CD4-positive, alpha-beta T cell (primary cell): ENCODE results near the gene RAB41. TPM values are rescaled to one million over a fixed set of nuclear protein-coding genes. Genes with fewer than 3 reads are reported as not detected.
"Not testable (repeated sequence)": the region's sequence is repeated elsewhere in the genome, so short reads cannot be mapped to it uniquely, and the experiment has no call there.

Source experiments
- ATAC-seq: fragments of 200-7000 bp; cut with Tn5 transposase; one replicate; pipeline ENCODE4 v1.10.0; 2022; ENCODE audit warnings: mild to moderate bottlenecking; ENCODE audit not compliant: poor library complexity
- CTCF ChIA-PET: fragments of 350-600 bp; sonication (Branson Sonifier 250); formaldehyde crosslinking; loops from one replicate; lab custom pipeline; 2021; ENCODE audit warnings: antibody characterized with exemption, inconsistent platforms; lab: Charles Lee
- POLR2A ChIA-PET: fragments of 350-600 bp; sonication (Branson Sonifier 250); formaldehyde crosslinking; loops from one replicate; lab custom pipeline; 2021; ENCODE audit warnings: antibody characterized with exemption, inconsistent platforms; lab: Charles Lee
- DNase-seq, 14 experiments: peaks; one replicate each; pipeline ENCODE4 v3.0.0-alpha.2; 2013 to 2020; ENCODE audit warnings: mixed read lengths in 2 of 14
- H3K27ac ChIP-seq, 2 donors: one replicate each; pipeline versions ENCODE4 v1.5.1 to v1.7.0; 2013; ENCODE audit warnings: low read length in 2 of 2, low read depth in 1 of 2, mild to moderate bottlenecking in 1 of 2
- H3K27me3 ChIP-seq, 2 experiments: 1 replicate in 1 of 2; 2 replicates in 1 of 2; pipeline versions ENCODE4 v1.6.1 to v1.7.0; 2013; ENCODE audit warnings: low read length in 2 of 2, control low read depth in 1 of 2, mild to moderate bottlenecking in 1 of 2, moderate library complexity in 1 of 2; ENCODE audit not compliant: insufficient read depth in 2 of 2, control insufficient read depth in 1 of 2
- H3K36me3 ChIP-seq: one replicate; pipeline ENCODE4 v1.6.1; 2013; ENCODE audit warnings: low read length, control low read depth; ENCODE audit not compliant: insufficient read depth
- H3K4me1 ChIP-seq: one replicate; pipeline ENCODE4 v1.6.1; 2013; ENCODE audit warnings: low read length, control low read depth; ENCODE audit not compliant: insufficient read depth
- H3K4me3 ChIP-seq: one replicate; pipeline ENCODE4 v1.5.1; 2013; ENCODE audit warnings: mild to moderate bottlenecking, low read length, moderate library complexity
- H3K9me3 ChIP-seq, 2 experiments: 1 replicate in 1 of 2; 2 replicates in 1 of 2; pipeline versions ENCODE4 v1.6.1 to v1.7.0; 2013; ENCODE audit warnings: low read length in 2 of 2, mild to moderate bottlenecking in 2 of 2, control low read depth in 1 of 2, moderate library complexity in 1 of 2; ENCODE audit not compliant: control insufficient read depth in 1 of 2, insufficient read depth in 1 of 2
- H3K27ac Mint-ChIP-seq: one replicate; pipeline ENCODE4 v1.8.0; 2020; ENCODE audit warnings: mixed read lengths
- H3K27me3 Mint-ChIP-seq: one replicate; pipeline ENCODE4 v1.8.0; 2021; ENCODE audit warnings: mixed read lengths
- H3K36me3 Mint-ChIP-seq: one replicate; pipeline ENCODE4 v1.8.0; 2021; ENCODE audit warnings: low read depth, mixed read lengths
- H3K4me1 Mint-ChIP-seq: one replicate; pipeline ENCODE4 v1.8.0; 2021; ENCODE audit warnings: low read depth, mixed read lengths
- H3K4me3 Mint-ChIP-seq: one replicate; pipeline ENCODE4 v1.8.0; 2020; ENCODE audit warnings: mild to moderate bottlenecking, mixed read lengths
- H3K9me3 Mint-ChIP-seq: one replicate; pipeline ENCODE4 v1.8.0; 2020; ENCODE audit warnings: mixed read lengths
- CTCF ChIP-seq: fragments of 200-600 bp; IDR thresholded peaks from one replicate; pipeline ENCODE4 v1.8.0; 2022; ENCODE audit warnings: antibody characterized with exemption, mild to moderate bottlenecking
- intact Hi-C, 2 experiments: fragments of 100-400 bp; cut with DNase I in 1 of 2; cut with micrococcal nuclease in 1 of 2; formaldehyde crosslinking; loops; one replicate each; pipeline versions ENCODE4 v1.15.1 to v1.9.0; 2023 to 2025; cut with DNase I, micrococcal nuclease
- total RNA-seq, 174 experiments: library from RNA in 2 of 174; stranded (reverse) in 2 of 174; gene quantifications; one replicate each; pipeline ENCODE4 v1.2.3 and lab custom pipeline; 2021 to 2026

The RAB41 gene
- total RNA-seq, 2 experiments from 2014 or later, result not detected

- CTCF ChIA-PET, result no interaction called here
- POLR2A ChIA-PET, result interaction anchor here (0.6 kb wide), 1 partner anchor 227 kb away, joined by 4 read pairs; no protein-coding TSS in a partner anchor
- H3K27ac ChIP-seq, result no peak overlapping the region
- Mint-ChIP-seq H3K4me1 (no peaks in the 10 kb centered on the region), H3K27me3 (no peaks in the 10 kb centered on the region), H3K36me3 (no peaks in the 10 kb centered on the region), H3K4me3 (no peak overlapping the region), H3K9me3 (no peaks in the 10 kb centered on the region), H3K27ac (no peak overlapping the region)
- TF ChIP-seq CTCF, result no peak
- intact Hi-C loops, result no loop called here
- no peak for ATAC-seq
- H3K9me3 ChIP-seq, result no peaks in the 10 kb centered on the region
- H3K4me1 ChIP-seq, result no peaks in the 10 kb centered on the region
- DNase-seq, result no peak
- no peaks in the 10 kb centered on the region for H3K27me3 ChIP-seq
- no peaks in the 10 kb centered on the region for H3K36me3 ChIP-seq
- H3K4me3 ChIP-seq, result no peak overlapping the region
Observed at GRCh38 chrX:70241501-70241900, 40.5 kb upstream of the RAB41 start.

DNA sequence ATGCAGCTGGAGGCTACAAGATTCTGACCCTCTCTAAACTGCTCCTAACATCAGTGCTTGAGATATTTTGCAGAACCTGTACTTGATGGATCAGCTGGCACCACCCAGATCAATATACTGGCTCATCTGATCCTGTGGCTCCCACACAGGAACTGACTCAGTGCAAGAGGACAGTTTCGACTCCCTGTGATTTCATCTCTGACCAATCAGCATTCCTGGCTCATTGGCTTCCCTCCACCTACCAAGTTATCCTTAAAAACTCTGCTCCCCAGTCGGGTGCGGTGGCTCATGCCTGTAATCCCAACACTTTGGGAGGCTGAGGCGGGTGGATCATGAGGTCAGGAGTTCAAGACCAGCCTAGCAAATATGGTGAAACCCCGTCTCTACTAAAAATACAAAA, 38.4 kb upstream of the RAB41 start:
- H3K9me3 ChIP-seq, H3K4me3 Mint-ChIP-seq, H3K27ac ChIP-seq, H3K9me3 Mint-ChIP-seq, H3K27me3 ChIP-seq, ATAC-seq, H3K27me3 Mint-ChIP-seq, H3K4me1 ChIP-seq, DNase-seq, H3K27ac Mint-ChIP-seq, H3K4me1 Mint-ChIP-seq, H3K36me3 ChIP-seq, CTCF ChIA-PET, H3K36me3 Mint-ChIP-seq, POLR2A ChIA-PET, H3K4me3 ChIP-seq, intact Hi-C loops: not testable (repeated sequence)

DNA sequence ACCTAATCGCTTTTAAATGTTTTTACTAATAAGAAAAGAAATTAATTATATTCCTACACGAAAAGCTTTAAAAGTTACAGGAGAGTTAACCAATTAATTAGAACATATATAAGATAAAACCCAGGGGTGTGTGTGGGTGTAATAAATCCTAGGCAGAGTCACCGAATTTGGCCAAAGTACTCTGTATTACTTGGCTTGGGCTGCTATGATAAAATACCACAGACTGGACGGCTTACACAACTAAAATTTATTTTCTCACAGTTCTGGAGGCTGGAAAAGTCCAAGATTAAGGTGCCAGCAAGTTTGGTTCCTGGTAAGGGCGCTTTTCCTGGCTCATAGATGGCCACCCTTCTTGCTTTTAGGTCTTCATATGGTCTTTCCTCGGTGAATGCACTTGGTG, 37.1 kb upstream of the RAB41 start:
- ATAC-seq (no peak), DNase-seq (no peak)
- no peak for TF ChIP-seq CTCF
- Mint-ChIP-seq H3K27me3 (no peaks in the 10 kb centered on the region), H3K27ac (no peak overlapping the region), H3K4me1 (no peaks in the 10 kb centered on the region), H3K9me3 (no peaks in the 10 kb centered on the region), H3K4me3 (no peak overlapping the region), H3K36me3 (no peaks in the 10 kb centered on the region)
- Histone ChIP-seq H3K27me3 (no peaks in the 10 kb centered on the region), H3K9me3 (no peaks in the 10 kb centered on the region), H3K27ac (no peak overlapping the region), H3K4me3 (no peak overlapping the region), H3K4me1 (no peaks in the 10 kb centered on the region), H3K36me3 (no peaks in the 10 kb centered on the region)
- POLR2A ChIA-PET, result no interaction called here
- CTCF ChIA-PET, result no interaction called here
- intact Hi-C loops, result no loop called here

- H3K36me3 ChIP-seq, result no peaks in the 10 kb centered on the region
- no peak for TF ChIP-seq CTCF
- H3K27ac ChIP-seq, result no peak overlapping the region
- no peaks in the 10 kb centered on the region for H3K9me3 ChIP-seq
- no peaks in the 10 kb centered on the region for H3K4me1 ChIP-seq
- no peak overlapping the region for H3K27ac Mint-ChIP-seq
- H3K9me3 Mint-ChIP-seq, result no peaks in the 10 kb centered on the region
- CTCF ChIA-PET, result interaction anchor here (0.6 to 0.7 kb wide), 2 partner anchors 47 to 128 kb away, joined by 3 read pairs; no protein-coding TSS in a partner anchor
- no peaks in the 10 kb centered on the region for H3K27me3 Mint-ChIP-seq
- DNase-seq (no peak), ATAC-seq (no peak)
- intact Hi-C loops, result no loop called here
- POLR2A ChIA-PET, result no interaction called here
- no peak overlapping the region for H3K4me3 ChIP-seq
- H3K4me1 Mint-ChIP-seq, result no peaks in the 10 kb centered on the region
- no peak overlapping the region for H3K4me3 Mint-ChIP-seq
- no peaks in the 10 kb centered on the region for H3K36me3 Mint-ChIP-seq
- no peaks in the 10 kb centered on the region for H3K27me3 ChIP-seq
Observed at GRCh38 chrX:70247252-70247651, 34.7 kb upstream of the RAB41 start.
